Body of pancreas (tissue), 4 donors: ENCODE data around the gene SRPK1. TPM values are rescaled to one million over a fixed set of nuclear protein-coding genes. Genes with fewer than 3 reads are reported as not detected.

Experiments used
- ATAC-seq: fragments of 150-250 bp; one replicate; pipeline ENCODE4 v1.9.1; 2016
- DNase-seq, 4 donors: peaks; one replicate each; pipeline ENCODE4 v3.0.0-alpha.2; 2019
- H3K27ac ChIP-seq, 4 donors: fragments of 200-600 bp; sonication (generic); 1 replicate in 3 of 4; 2 replicates in 1 of 4; pipeline versions ENCODE4 v1.5.1 to v1.6.1; 2016 to 2019; ENCODE audit warnings: mild to moderate bottlenecking in 1 of 4, mixed read lengths in 1 of 4, moderate library complexity in 1 of 4
- H3K27me3 ChIP-seq, 2 donors: fragments of 200-600 bp; sonication (generic); one replicate each; pipeline ENCODE4 v1.6.0; 2016; ENCODE audit warnings: mild to moderate bottlenecking in 1 of 2
- H3K36me3 ChIP-seq, 2 donors: fragments of 200-600 bp; sonication (generic); replicated peaks in 1 of 2; 2 replicates each; pipeline ENCODE4 v1.5.1; 2016; ENCODE audit warnings: low read depth in 2 of 2; ENCODE audit not compliant: insufficient read depth in 1 of 2
- H3K4me1 ChIP-seq: fragments of 200-600 bp; sonication (generic); one replicate; pipeline ENCODE4 v1.6.0; 2016
- H3K4me3 ChIP-seq, 2 donors: fragments of 200-600 bp; sonication (generic); 1 replicate in 1 of 2; 2 replicates in 1 of 2; pipeline ENCODE4 v1.5.1; 2016 to 2019
- H3K9me3 ChIP-seq, 3 donors: fragments of 200-600 bp; sonication (generic); 1 replicate in 2 of 3; 2 replicates in 1 of 3; pipeline ENCODE4 v1.5.1; 2016
- POLR2A ChIP-seq, 3 donors: fragments of 450-650 bp; IDR thresholded peaks; one replicate each; pipeline ENCODE4 v1.6.1; 2016; ENCODE audit warnings: antibody characterized with exemption in 3 of 3, mild to moderate bottlenecking in 2 of 3
- WGBS, 2 donors: methylation state at CpG; one replicate each; pipeline ENCODE4 v1.1.5; 2017; 5-methylcytosine and 5-hydroxymethylcytosine counted together
- intact Hi-C: fragments of 100-400 bp; cut with DNase I; formaldehyde crosslinking; loops from one replicate; pipeline ENCODE4 v1.15.1; 2023
- total RNA-seq, 2 donors: library from RNA; depleted of rRNA; stranded (reverse); fragments of >200 nt; gene quantifications; one replicate each; pipeline ENCODE4 v1.1.0, GENCODE V29; 2016
- TF ChIP-seq, protein P1 (sequence below), 7 experiments: fragments of 450-650 bp in 4 of 7; fragments of 200-600 bp in 3 of 7; sonication (generic) in 3 of 7; IDR thresholded peaks; one replicate each; pipeline ENCODE4 v1.5.1; 2016 to 2019; ENCODE audit warnings: antibody characterized with exemption in 7 of 7

Gene SRPK1
- total RNA-seq, 2 donors from 2014 or later = 30.4 to 80.4 TPM

- TF ChIP-seq POLR2A (IDR thresholded peaks at IDR 0.05) = no peak
- TF ChIP-seq, protein P1, sequence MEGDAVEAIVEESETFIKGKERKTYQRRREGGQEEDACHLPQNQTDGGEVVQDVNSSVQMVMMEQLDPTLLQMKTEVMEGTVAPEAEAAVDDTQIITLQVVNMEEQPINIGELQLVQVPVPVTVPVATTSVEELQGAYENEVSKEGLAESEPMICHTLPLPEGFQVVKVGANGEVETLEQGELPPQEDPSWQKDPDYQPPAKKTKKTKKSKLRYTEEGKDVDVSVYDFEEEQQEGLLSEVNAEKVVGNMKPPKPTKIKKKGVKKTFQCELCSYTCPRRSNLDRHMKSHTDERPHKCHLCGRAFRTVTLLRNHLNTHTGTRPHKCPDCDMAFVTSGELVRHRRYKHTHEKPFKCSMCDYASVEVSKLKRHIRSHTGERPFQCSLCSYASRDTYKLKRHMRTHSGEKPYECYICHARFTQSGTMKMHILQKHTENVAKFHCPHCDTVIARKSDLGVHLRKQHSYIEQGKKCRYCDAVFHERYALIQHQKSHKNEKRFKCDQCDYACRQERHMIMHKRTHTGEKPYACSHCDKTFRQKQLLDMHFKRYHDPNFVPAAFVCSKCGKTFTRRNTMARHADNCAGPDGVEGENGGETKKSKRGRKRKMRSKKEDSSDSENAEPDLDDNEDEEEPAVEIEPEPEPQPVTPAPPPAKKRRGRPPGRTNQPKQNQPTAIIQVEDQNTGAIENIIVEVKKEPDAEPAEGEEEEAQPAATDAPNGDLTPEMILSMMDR (IDR thresholded peaks at IDR 0.05) = no peak
- Histone ChIP-seq H3K4me3 (no peak overlapping the region), H3K27me3 (no peaks in the 10 kb centered on the region), H3K9me3 (no peaks in the 10 kb centered on the region), H3K36me3 (no peaks in the 10 kb centered on the region), H3K4me1 (peaks cover 33% of the 10 kb centered on the region), H3K27ac (no peak overlapping the region)
- DNase-seq = no peak
- WGBS, 2 donors = 41 to 54% methylated on average over 2 of the region's 2 CpGs
- ATAC-seq = no peak
- intact Hi-C loops = no loop called here
Observed at GRCh38 chr6:35784200-35784599, 136.7 kb downstream of the SRPK1 start.

Other genes with a start within 250 kb of the SRPK1 start
- gene FKBP5, start 232.2 kb downstream of the SRPK1 start, total RNA-seq = 100 to 1,000 TPM; 133 to 138 TPM
- under 1 TPM in 1 of 2 donors, not detected in 1; 0.26 TPM for gene ARMC12, start 184.1 kb downstream of the SRPK1 start, total RNA-seq
- not detected for gene CLPSL2, start 144.5 kb downstream of the SRPK1 start, total RNA-seq
- 10 to 100 TPM in 1 of 2 donors, 1 to 10 TPM in 1; 7.8 to 11.9 TPM for gene CLPSL1, start 140.1 kb downstream of the SRPK1 start, total RNA-seq
- gene CLPS, start 123.8 kb downstream of the SRPK1 start, total RNA-seq = over 10,000 TPM; 21,261 to 26,491 TPM
- gene LHFPL5, start 115.7 kb downstream of the SRPK1 start, total RNA-seq = 1 to 10 TPM; 5.6 to 6.2 TPM
- gene SLC26A8, start 103.5 kb upstream of the SRPK1 start, total RNA-seq = not detected
- 10 to 100 TPM; 30.3 to 33.7 TPM for gene MAPK14, start 106.7 kb upstream of the SRPK1 start, total RNA-seq
- gene MAPK13, start 209.4 kb upstream of the SRPK1 start, total RNA-seq = 10 to 100 TPM; 32.2 to 37.9 TPM